GM12892 (cell line): ENCODE measurements around the gene FMN2.

Source experiments
- POLR2A ChIP-seq: IDR thresholded peaks from 2 replicates; pipeline ENCODE4 v1.6.1; 2011; ENCODE audit warnings: low read depth, low read length, control low read depth
- POLR2AphosphoS5 ChIP-seq: IDR thresholded peaks from 2 replicates; pipeline ENCODE4 v1.6.1; 2011; ENCODE audit warnings: low read depth, low read length, control low read depth
- TAF1 ChIP-seq: IDR thresholded peaks from 2 replicates; pipeline ENCODE4 v1.6.1; 2011; ENCODE audit warnings: low read depth, mild to moderate bottlenecking, control low read depth, low read length, borderline replicate concordance

- TF ChIP-seq TAF1 (no peak), POLR2A (no peak), POLR2AphosphoS5 (no peak)
Measured at GRCh38 chr1:240508950-240509349, 417.3 kb downstream of the FMN2 start.
